H1 (cell line): ENCODE data around the gene FOXD3. TPM values are rescaled to one million over a fixed set of nuclear protein-coding genes. Genes with fewer than 3 reads are reported as not detected.
A peak's percentile ranks its signal among the peaks of the same experiment; 100 is the strongest.

Experiments used
- CTCF ChIA-PET: fragments of 300-600 bp; sonication (Branson Sonifier 250); formaldehyde crosslinking; loops from one replicate; lab custom pipeline; 2021; ENCODE audit not compliant: partially characterized antibody; lab: Charles Lee
- POLR2A ChIA-PET: fragments of 300-600 bp; sonication (Branson Sonifier 250); formaldehyde crosslinking; loops from one replicate; lab custom pipeline; 2021; ENCODE audit warnings: inconsistent platforms; ENCODE audit not compliant: partially characterized antibody; lab: Charles Lee
- DNase-seq, 2 experiments: peaks; one replicate each; pipeline versions ENCODE4 v3.0.0 to v3.0.0-alpha.2; 2010 to 2022; ENCODE audit warnings: low spot score in 2 of 2, low read depth in 1 of 2, mixed read lengths in 1 of 2
- FAIRE-seq: peaks from 2 replicates; lab custom pipeline; 2011; peaks lifted over from hg19 to GRCh38; lab: Jason Lieb, UNC
- H2AFZ ChIP-seq: 2 replicates; pipeline ENCODE4 v1.8.1; 2012; ENCODE audit warnings: low read length, inconsistent platforms
- H2AK5ac ChIP-seq: 2 replicates; pipeline ENCODE4 v1.6.1; 2013; ENCODE audit warnings: low read depth, low read length
- H2BK120ac ChIP-seq: replicated peaks from 2 replicates; pipeline ENCODE3; 2013; ENCODE audit warnings: low read depth, low read length, inconsistent platforms
- H2BK12ac ChIP-seq: 2 replicates; pipeline ENCODE4 v1.6.1; 2013; ENCODE audit warnings: low read depth, low read length
- H2BK15ac ChIP-seq: 2 replicates; pipeline ENCODE4 v1.6.1; 2013; ENCODE audit warnings: low read length
- H2BK20ac ChIP-seq: 2 replicates; pipeline ENCODE4 v1.6.1; 2013; ENCODE audit warnings: low read length
- H2BK5ac ChIP-seq: 2 replicates; pipeline ENCODE4 v1.6.1; 2013; ENCODE audit warnings: low read depth, low read length
- H3K14ac ChIP-seq: 2 replicates; pipeline ENCODE4 v1.6.1; 2013; ENCODE audit warnings: inconsistent platforms; ENCODE audit not compliant: insufficient read length
- H3K18ac ChIP-seq: 2 replicates; pipeline ENCODE4 v1.6.1; 2013; ENCODE audit warnings: low read length; ENCODE audit errors: extremely low read depth
- H3K23ac ChIP-seq: 2 replicates; pipeline ENCODE4 v1.6.1; 2013; ENCODE audit warnings: inconsistent platforms; ENCODE audit not compliant: insufficient read length
- H3K23me2 ChIP-seq: 2 replicates; pipeline ENCODE4 v1.6.1; 2013; ENCODE audit warnings: low read depth, low read length
- H3K27ac ChIP-seq: 2 replicates; pipeline ENCODE4 v1.6.1; 2011; ENCODE audit warnings: low read depth, low read length, inconsistent platforms
- H3K27me3 ChIP-seq, 4 experiments: replicated peaks in 1 of 4; 1 replicate in 1 of 4; 2 replicates in 3 of 4; pipeline versions ENCODE4 v1.6.1 to v1.8.1; 2011 to 2013; ENCODE audit warnings: low read length in 3 of 4, mild to moderate bottlenecking in 3 of 4, inconsistent platforms in 2 of 4, mixed read lengths in 2 of 4, moderate library complexity in 1 of 4; ENCODE audit not compliant: control insufficient read depth in 3 of 4, insufficient read depth in 3 of 4; ENCODE audit errors: extremely low read depth in 1 of 4
- H3K36me3 ChIP-seq, 4 experiments: 2 replicates each; pipeline versions ENCODE4 v1.6.1 to v1.8.1; 2011 to 2013; ENCODE audit warnings: mild to moderate bottlenecking in 4 of 4, low read length in 3 of 4, moderate library complexity in 2 of 4, control low read depth in 1 of 4, inconsistent platforms in 1 of 4; ENCODE audit not compliant: insufficient read depth in 4 of 4, control insufficient read depth in 2 of 4
- H3K4ac ChIP-seq: replicated peaks from 2 replicates; pipeline ENCODE3; 2013; ENCODE audit warnings: low read length, low read depth, mixed read lengths, inconsistent platforms; ENCODE audit not compliant: insufficient read length
- H3K4me1 ChIP-seq, 4 experiments: replicated peaks in 1 of 4; 1 replicate in 1 of 4; 2 replicates in 3 of 4; pipeline versions ENCODE4 v1.6.1 to v1.8.1; 2011 to 2013; ENCODE audit warnings: low read length in 3 of 4, inconsistent platforms in 2 of 4, mixed read lengths in 1 of 4; ENCODE audit not compliant: insufficient read depth in 4 of 4, control insufficient read depth in 3 of 4
- H3K4me2 ChIP-seq, 2 experiments: 2 replicates each; pipeline versions ENCODE4 v1.6.1 to v1.8.1; 2011 to 2013; ENCODE audit warnings: low read depth in 2 of 2, low read length in 2 of 2, control low read depth in 1 of 2, inconsistent platforms in 1 of 2, mild to moderate bottlenecking in 1 of 2; ENCODE audit not compliant: insufficient read depth in 1 of 2
- H3K4me3 ChIP-seq, 4 experiments: fragments of 200-600, 300-600 bp in 1 of 4; sonication (generic), shearing (Covaris generic), sonication (Bioruptor Twin) in 1 of 4; 2 replicates each; pipeline versions ENCODE4 v1.5.1 to v1.8.1; 2011 to 2016; ENCODE audit warnings: low read length in 4 of 4, low read depth in 3 of 4, control low read depth in 2 of 4, inconsistent platforms in 2 of 4, mild to moderate bottlenecking in 2 of 4, mixed read lengths in 1 of 4, moderate library complexity in 1 of 4; ENCODE audit not compliant: insufficient read depth in 2 of 4; ENCODE audit errors: extremely low read depth in 1 of 4
- H3K56ac ChIP-seq: replicated peaks from 2 replicates; pipeline ENCODE3; 2013; ENCODE audit warnings: low read depth, mild to moderate bottlenecking, mixed read lengths, low read length, inconsistent platforms; ENCODE audit not compliant: insufficient read length
- H3K79me1 ChIP-seq: 2 replicates; pipeline ENCODE4 v1.6.1; 2013; ENCODE audit warnings: low read depth, low read length, control low read depth
- H3K79me2 ChIP-seq, 2 experiments: 2 replicates each; pipeline versions ENCODE4 v1.6.1 to v1.8.1; 2012 to 2013; ENCODE audit warnings: low read length in 2 of 2, mild to moderate bottlenecking in 2 of 2, inconsistent platforms in 1 of 2; ENCODE audit not compliant: insufficient read depth in 2 of 2, control insufficient read depth in 1 of 2
- H3K9ac ChIP-seq, 4 experiments: replicated peaks in 1 of 4; 1 replicate in 1 of 4; 2 replicates in 3 of 4; pipeline versions ENCODE4 v1.6.1 to v1.8.1; 2011 to 2013; ENCODE audit warnings: low read depth in 3 of 4, low read length in 3 of 4, control low read depth in 2 of 4, mild to moderate bottlenecking in 2 of 4, moderate library complexity in 2 of 4, inconsistent platforms in 1 of 4; ENCODE audit errors: extremely low read depth in 1 of 4
- H3K9me3 ChIP-seq, 2 experiments: 2 replicates each; pipeline versions ENCODE4 v1.6.1 to v1.8.1; 2012 to 2013; ENCODE audit warnings: mild to moderate bottlenecking in 2 of 2, moderate library complexity in 2 of 2, control low read depth in 1 of 2, inconsistent platforms in 1 of 2, low read depth in 1 of 2, low read length in 1 of 2, mixed read lengths in 1 of 2; ENCODE audit not compliant: insufficient read depth in 2 of 2
- H4K20me1 ChIP-seq, 2 experiments: replicated peaks in 1 of 2; 2 replicates each; pipeline versions ENCODE3 to v1.8.1; 2011 to 2013; ENCODE audit warnings: inconsistent platforms in 2 of 2, low read length in 2 of 2, mild to moderate bottlenecking in 1 of 2; ENCODE audit not compliant: insufficient read depth in 2 of 2, control insufficient read depth in 1 of 2
- H4K5ac ChIP-seq: 2 replicates; pipeline ENCODE4 v1.6.1; 2013; ENCODE audit warnings: low read length, low read depth, mixed read lengths, inconsistent platforms; ENCODE audit not compliant: insufficient read length
- H4K8ac ChIP-seq: 2 replicates; pipeline ENCODE4 v1.8.0; 2013; ENCODE audit warnings: mild to moderate bottlenecking, moderate library complexity, low read length, inconsistent platforms; ENCODE audit not compliant: insufficient read depth; ENCODE audit errors: extremely low read depth
- H4K91ac ChIP-seq: replicated peaks from 2 replicates; pipeline ENCODE3; 2013; ENCODE audit warnings: low read length, mixed read lengths, inconsistent platforms; ENCODE audit not compliant: insufficient read length
- BRCA1 ChIP-seq: IDR thresholded peaks from 2 replicates; pipeline ENCODE4 v1.6.1; 2012; ENCODE audit warnings: low read depth, low read length, improper control_type of control experiment
- CEBPB ChIP-seq: IDR thresholded peaks from 2 replicates; pipeline ENCODE4 v1.6.1; 2012; ENCODE audit warnings: low read depth, low read length
- CREB1 ChIP-seq: IDR thresholded peaks from 2 replicates; pipeline ENCODE4 v1.6.1; 2012; ENCODE audit warnings: inconsistent platforms
- CTBP2 ChIP-seq: IDR thresholded peaks from 2 replicates; pipeline ENCODE4 v1.7.0; 2011; ENCODE audit warnings: borderline replicate concordance, mild to moderate bottlenecking, moderate library complexity, mixed read lengths, low read length; ENCODE audit not compliant: insufficient read depth, insufficient read length
- NRF1 ChIP-seq: IDR thresholded peaks from 2 replicates; pipeline ENCODE4 v1.6.1; 2011; ENCODE audit warnings: mild to moderate bottlenecking, low read depth, low read length, improper control_type of control experiment
- RBBP5 ChIP-seq: IDR thresholded peaks from 2 replicates; pipeline ENCODE4 v1.7.1; 2012; ENCODE audit warnings: low read depth, mild to moderate bottlenecking, inconsistent platforms, low read length, moderate library complexity, borderline replicate concordance
- RXRA ChIP-seq: IDR thresholded peaks from 2 replicates; pipeline ENCODE4 v1.6.1; 2011; ENCODE audit warnings: low read depth, mild to moderate bottlenecking, low read length, moderate library complexity; ENCODE audit not compliant: insufficient read depth
- SIRT6 ChIP-seq: IDR thresholded peaks from one replicate; pipeline ENCODE4 v1.7.1; 2012; ENCODE audit warnings: low read length, inconsistent platforms
- SUZ12 ChIP-seq: fragments of 200-600 bp; sonication (generic); IDR thresholded peaks from 2 replicates; pipeline ENCODE4 v1.6.1; 2012; ENCODE audit warnings: mild to moderate bottlenecking, inconsistent platforms, low read length, moderate library complexity, mixed read lengths
- WGBS, 2 experiments: shearing (Covaris generic) in 1 of 2; methylation state at CpG; one replicate each; pipeline versions ENCODE4 v1.1.6 to v1.1.7; 2013 to 2015; ENCODE audit warnings: low lambda C conversion rate in 2 of 2, mixed read lengths in 2 of 2, inconsistent platforms in 1 of 2, low coverage in 1 of 2, missing lambda C conversion rate in 1 of 2; ENCODE audit not compliant: insufficient replicate concordance in 2 of 2, insufficient coverage in 1 of 2, insufficient read length in 1 of 2; ENCODE audit errors: extremely low coverage in 1 of 2, missing lambda C conversion rate in 1 of 2; 5-methylcytosine and 5-hydroxymethylcytosine counted together
- long read RNA-seq, 2 experiments: library from RNA in 1 of 2; library from capped mRNA in 1 of 2; stranded (forward); transcript quantifications; one replicate each; pipeline ENCODE4 v2.0.0, GENCODE V29; 2021; ENCODE audit warnings: inconsistent platforms in 1 of 2
- polyA minus RNA-seq, 3 experiments: library from RNA; depleted of rRNA, polyadenylated mRNA; stranded (reverse); fragments of >200 nt; gene quantifications; 1 replicate in 2 of 3; 2 replicates in 1 of 3; pipeline ENCODE4 v1.2.3, GENCODE V29; 2011
- polyA plus RNA-seq, 7 experiments: library from polyadenylated mRNA; depleted of rRNA in 3 of 7; stranded (reverse) in 5 of 7; unstranded in 2 of 7; fragments of >200 nt in 5 of 7; fragments of 200-250 nt in 2 of 7; gene quantifications; 1 replicate in 5 of 7; 2 replicates in 1 of 7; 4 replicates in 1 of 7; pipeline versions ENCODE4 v1.2.1 to v1.2.3, GENCODE V29; 2011 to 2013; ENCODE audit warnings: missing spikeins in 2 of 7, mixed read lengths in 2 of 7
- total RNA-seq: library from RNA; stranded (reverse); fragmentation: NEBNext Ultra II Directional; extraction: Animal tissue kit (Norgen Biotek cat#: 25700); gene quantifications from 2 replicates; pipeline ENCODE4 v1.2.1, GENCODE V29; 2021

FOXD3 gene
- total RNA-seq (33.7 and 35.8 TPM in 2 replicates), polyA plus RNA-seq (2011; rRNA removed) (8.7 and 12.8 TPM in 2 replicates), polyA minus RNA-seq (2011; rRNA and poly(A)+ RNA removed) (1.5 and 2.1 TPM in 2 replicates)
- polyA plus RNA-seq (2011; cell fraction: cytosol; rRNA removed), result 7.3 TPM
- 9.5 TPM for polyA plus RNA-seq (2011; cell fraction: nucleus; rRNA removed)
- 7.6 to 12.3 TPM (median 11.1 TPM) in 4 replicates for polyA plus RNA-seq (2012, experiment 1 of 2)
- 10.5 TPM for polyA plus RNA-seq (2012, experiment 2 of 2)
- polyA plus RNA-seq (2013, experiment 1 of 2), result 27.2 TPM
- polyA plus RNA-seq (2013, experiment 2 of 2), result 26.0 TPM
- polyA minus RNA-seq (2011; cell fraction: cytosol; rRNA and poly(A)+ RNA removed), result 15.1 TPM
- polyA minus RNA-seq (2011; cell fraction: nucleus; rRNA and poly(A)+ RNA removed), result 9.2 TPM
- long read RNA-seq, experiment 1, transcript FOXD3-201 (1 exons, 2,086 nt), result major isoform, 39 of 40 reads
- long read RNA-seq, experiment 1, partial matches to known transcripts, result 0 of 40 reads
- long read RNA-seq, experiment 1, other reads (novel, unspliced or antisense), result 1 of 40 reads
- long read RNA-seq, experiment 2, result 0 reads

- peaks cover 3 to 73% (median 40%) of the 10 kb centered on the region in 4 experiments; a peak in 6 of 7 replicates for H3K27me3 ChIP-seq
- no peak within 1 kb of the TSS for H3K14ac ChIP-seq
- POLR2A ChIA-PET, result interaction anchor here (0.8 to 3.1 kb wide), 6 partner anchors 9 to 250 kb away, joined by 3 to 20 read pairs (median 3); partner anchors contain the start of gene ALG6
- peak within 1 kb of the TSS; percentile 75 for H4K8ac ChIP-seq
- peak within 1 kb of the TSS; percentile 72; the same call in 1 of the 2 replicates for H2BK15ac ChIP-seq
- no peaks in the 10 kb centered on the region for H3K79me1 ChIP-seq
- H4K5ac ChIP-seq, result no peak within 1 kb of the TSS
- CTCF ChIA-PET, result interaction anchor here (0.7 to 1.7 kb wide), 7 partner anchors 16 to 317 kb away, joined by 3 to 6 read pairs (median 3); partner anchors contain the start of gene ALG6
- H3K79me2 ChIP-seq, result peaks cover 0 to 29% of the 10 kb centered on the region in 2 experiments; a peak in 3 of 4 replicates
- H3K9me3 ChIP-seq, result no peaks in the 10 kb centered on the region
- peak within 1 kb of the TSS; percentile 57 to 80 (median 66) for H3K4me3 ChIP-seq
- peak within 1 kb of the TSS; percentile 52 for H4K91ac ChIP-seq
- H2BK120ac ChIP-seq, result no peak within 1 kb of the TSS
- no peak within 1 kb of the TSS for H3K4ac ChIP-seq
- H3K27ac ChIP-seq, result peak within 1 kb of the TSS; percentile 79; the same call in 1 of the 2 replicates
- no peak for FAIRE-seq
- peak within 1 kb of the TSS; percentile 86 to 94 for H3K4me2 ChIP-seq
- peak within 1 kb of the TSS; percentile 42 to 76 (median 60); a peak in 6 of 7 replicates for H3K9ac ChIP-seq
- no peak within 1 kb of the TSS for H2AFZ ChIP-seq
- 2% methylated on average over 66 of the region's 85 CpGs; no CpG with 5 or more reads in 1 of the 2 experiments for WGBS, 2 experiments
- peak within 1 kb of the TSS; percentile 94 for H2BK12ac ChIP-seq
- H2BK5ac ChIP-seq, result peak within 1 kb of the TSS; percentile 98
- H3K4me1 ChIP-seq, result peaks cover 4 to 23% (median 12%) of the 10 kb centered on the region in 4 experiments
- H2BK20ac ChIP-seq, result no peak within 1 kb of the TSS
- peaks cover 48% of the 10 kb centered on the region for H3K23me2 ChIP-seq
- peak within 1 kb of the TSS; percentile 95 for H3K56ac ChIP-seq
- H2AK5ac ChIP-seq, result peak within 1 kb of the TSS; percentile 40; the same call in 1 of the 2 replicates
- DNase-seq, result peak in 1 of 2 experiments; percentile 95
- peak within 1 kb of the TSS; percentile 90 for H3K18ac ChIP-seq
- H3K23ac ChIP-seq, result no peak within 1 kb of the TSS
- no peaks in the 10 kb centered on the region for H3K36me3 ChIP-seq
- H4K20me1 ChIP-seq, result peaks cover 0 to 2% of the 10 kb centered on the region in 2 experiments
- TF ChIP-seq RBBP5 (0 out of 2 replicates have a peak, but pooled peaks have one; percentile 30), RXRA (no peak), BRCA1 (no peak), CTBP2 (no peak), SIRT6 (no peak), NRF1 (no peak), CEBPB (no peak), CREB1 (peak; percentile 91), SUZ12 (no peak)
Measured at GRCh38 chr1:63322114-63322943, at the start of gene FOXD3. FOXD3 (plus strand) TSS chr1:63322567; CDS start chr1:63323059, 492 bp downstream.
